Left colon (tissue), 2 donors: Measurements from ENCODE around the gene CELF1. TPM values are rescaled to one million over a fixed set of nuclear protein-coding genes. Genes with fewer than 3 reads are reported as not detected.

Experiments
- total RNA-seq, 2 donors: library from RNA; stranded (reverse); fragmentation: NEBNext Ultra II Directional; extraction: Animal tissue kit (Norgen Biotek cat#: 25700); gene quantifications; one replicate each; pipeline ENCODE4 v1.2.1, GENCODE V29; 2021
- donor health status: DM: no; HTN: no; CAD: no.
- donor health status: DM: yes; HTN: yes; CAD: no.

CELF1 gene
- total RNA-seq, 2 donors from 2014 or later = 70.6 to 93.1 TPM

Other genes starting within 250 kb of the CELF1 start
- gene MYBPC3, start 200.4 kb downstream of the CELF1 start, total RNA-seq = not detected
- 10 to 100 TPM in 1 of 2 donors, 1 to 10 TPM in 1; 5.0 to 15.8 TPM for gene SPI1, start 174.6 kb downstream of the CELF1 start, total RNA-seq
- 10 to 100 TPM; 17.9 to 20.2 TPM for gene SLC39A13, start 144.5 kb downstream of the CELF1 start, total RNA-seq
- 10 to 100 TPM; 74.8 to 82.5 TPM for gene PSMC3, start 126.7 kb downstream of the CELF1 start, total RNA-seq
- gene RAPSN, start 104.0 kb downstream of the CELF1 start, total RNA-seq = under 1 TPM; 0.61 to 0.70 TPM
- gene PTPMT1, start 12.5 kb upstream of the CELF1 start, total RNA-seq = 10 to 100 TPM; 28.9 to 29.5 TPM
- 10 to 100 TPM; 11.7 to 14.9 TPM for gene KBTBD4, start 25.8 kb upstream of the CELF1 start, total RNA-seq
- gene NDUFS3, start 25.9 kb upstream of the CELF1 start, total RNA-seq = 100 to 1,000 TPM; 180 to 246 TPM
- under 1 TPM in 1 of 2 donors, not detected in 1; 0.42 TPM for gene FAM180B, start 33.5 kb upstream of the CELF1 start, total RNA-seq
- gene C1QTNF4, start 41.3 kb upstream of the CELF1 start, total RNA-seq = under 1 TPM; 0.34 to 0.53 TPM
- gene MTCH2, start 89.4 kb upstream of the CELF1 start, total RNA-seq = 100 to 1,000 TPM; 131 to 155 TPM
- gene AGBL2, start 162.2 kb upstream of the CELF1 start, total RNA-seq = 1 to 10 TPM; 2.3 to 2.9 TPM
- 10 to 100 TPM; 59.5 to 62.6 TPM for gene FNBP4, start 214.2 kb upstream of the CELF1 start, total RNA-seq